D721Med (cell line): ENCODE results near the gene NPNT.

Source experiments
- DNase-seq: peaks from one replicate; pipeline ENCODE4 v3.0.0; 2011; ENCODE audit warnings: low spot score; ENCODE audit not compliant: insufficient read length
- FAIRE-seq: peaks from 2 replicates; lab custom pipeline; 2011; peaks lifted over from hg19 to GRCh38; lab: Jason Lieb, UNC
- CTCF ChIP-seq: IDR thresholded peaks from 2 replicates; pipeline ENCODE4 v1.5.1; 2012; ENCODE audit warnings: mild to moderate bottlenecking, control low read depth; ENCODE audit not compliant: insufficient read depth; ENCODE audit errors: missing control alignments

The NPNT gene

DNA sequence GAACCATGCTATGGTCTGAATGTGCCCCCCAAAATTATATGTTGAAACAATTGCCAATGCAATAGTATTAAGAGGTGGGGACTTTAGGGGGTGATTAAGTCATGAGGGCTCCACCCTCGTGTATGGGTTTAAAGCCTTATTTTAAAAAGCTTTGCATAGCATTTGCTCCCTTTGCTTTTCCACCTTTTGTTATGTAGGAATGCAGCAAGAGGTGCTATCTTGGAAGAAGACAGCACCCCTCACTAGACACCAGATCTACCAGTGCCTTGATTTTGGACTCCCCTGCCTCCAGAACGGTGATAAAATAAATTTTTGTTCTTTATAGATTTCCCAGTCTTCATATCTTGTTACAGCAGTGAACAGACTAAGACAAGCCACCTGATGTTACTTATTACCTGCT, 23.3 kb upstream of the NPNT start:
- DNase-seq: no peak
- no peak for FAIRE-seq
- TF ChIP-seq CTCF: no peak

GRCh38 chr4:105875233-105875632, 20.0 kb upstream of the NPNT start:
- no peak for TF ChIP-seq CTCF
- FAIRE-seq: no peak
- no peak for DNase-seq

- no peak for DNase-seq
- FAIRE-seq: no peak
- TF ChIP-seq CTCF: no peak
These were observed 16.6 kb upstream of the NPNT start for GRCh38 chr4:105878668-105879067.

GRCh38 chr4:105887508-105887907, 7.8 kb upstream of the NPNT start:
- FAIRE-seq (no peak), DNase-seq (no peak)
- TF ChIP-seq CTCF: no peak

DNA sequence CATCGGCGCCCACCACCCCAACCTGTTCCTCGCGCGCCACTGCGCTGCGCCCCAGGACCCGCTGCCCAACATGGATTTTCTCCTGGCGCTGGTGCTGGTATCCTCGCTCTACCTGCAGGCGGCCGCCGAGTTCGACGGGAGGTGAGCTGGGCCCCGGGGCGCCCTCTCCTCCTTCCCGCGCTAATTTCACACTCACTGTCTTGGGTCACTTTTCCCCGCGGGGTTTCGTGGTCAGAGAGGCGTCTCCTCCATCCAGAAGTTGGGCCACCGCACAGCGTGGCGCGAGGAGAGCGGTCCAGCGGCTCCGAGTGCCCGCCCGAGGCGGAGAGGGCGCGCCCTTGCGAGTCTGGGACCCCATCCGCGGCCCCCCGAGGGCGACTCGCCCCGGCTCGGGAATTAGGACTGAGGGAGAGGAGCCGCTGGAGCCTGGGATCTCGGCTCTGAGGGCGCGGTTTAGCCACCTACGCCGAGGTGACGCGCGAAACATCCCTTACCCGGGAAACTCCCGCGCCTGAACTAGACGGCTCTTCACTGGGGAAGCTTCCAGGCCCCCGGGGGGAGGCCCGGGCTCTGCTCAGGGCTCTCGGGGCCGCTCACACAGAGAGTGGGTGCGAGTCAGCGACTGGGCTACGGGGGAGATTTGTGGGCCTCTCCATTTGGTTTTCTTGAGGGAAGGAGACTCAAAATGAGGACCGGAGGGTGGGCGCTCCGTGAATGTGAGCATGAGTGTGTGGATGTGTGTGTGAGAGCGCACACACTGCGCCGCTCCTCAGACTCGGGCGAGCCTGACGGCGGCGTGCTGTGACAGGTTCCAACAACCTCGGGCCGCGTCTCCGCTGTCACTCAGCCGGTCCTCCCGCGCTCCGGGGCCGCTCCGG, 551 bp downstream of the NPNT start:
- FAIRE-seq (no peak), DNase-seq (no peak)
- no peak for TF ChIP-seq CTCF

- no peak for FAIRE-seq
- TF ChIP-seq CTCF: no peak
- no peak for DNase-seq
These were observed 1.2 kb downstream of the NPNT start for GRCh38 chr4:105896461-105896942.
